Hepatocyte (in vitro differentiated cells): Measurements from ENCODE around the gene PDGFRA. TPM values are rescaled to one million over a fixed set of nuclear protein-coding genes. Genes with fewer than 3 reads are reported as not detected.
"Not testable (repeated sequence)": the region's sequence is repeated elsewhere in the genome, so short reads cannot be mapped to it uniquely, and the experiment has no call there.

Experiments used
- DNase-seq: peaks from one replicate; pipeline ENCODE4 v3.0.0-alpha.2; 2016; ENCODE audit warnings: low spot score
- H2AFZ ChIP-seq: fragments of 200-600 bp; sonication (generic); 2 replicates; pipeline ENCODE4 v1.6.0; 2016; ENCODE audit warnings: antibody characterized with exemption, mild to moderate bottlenecking
- H3K27ac ChIP-seq: fragments of 200-600 bp; sonication (generic); 2 replicates; pipeline ENCODE4 v1.5.1; 2016; ENCODE audit warnings: mild to moderate bottlenecking
- H3K27me3 ChIP-seq: fragments of 200-600 bp; sonication (generic); 2 replicates; pipeline ENCODE4 v1.6.1; 2016
- H3K36me3 ChIP-seq: fragments of 200-600 bp; sonication (generic); replicated peaks from 2 replicates; pipeline ENCODE4 v1.5.1; 2016; ENCODE audit warnings: low read depth; ENCODE audit not compliant: insufficient read depth
- H3K4me1 ChIP-seq: fragments of 200-600 bp; sonication (generic); 2 replicates; pipeline ENCODE4 v1.5.1; 2016; ENCODE audit warnings: mild to moderate bottlenecking, moderate library complexity; ENCODE audit not compliant: insufficient read depth
- H3K4me2 ChIP-seq: fragments of 200-600 bp; sonication (generic); 2 replicates; pipeline ENCODE4 v1.6.0; 2016
- H3K4me3 ChIP-seq: fragments of 200-600 bp; sonication (generic); 2 replicates; pipeline ENCODE4 v1.5.1; 2016; ENCODE audit warnings: mild to moderate bottlenecking
- H3K79me2 ChIP-seq: fragments of 200-600 bp; sonication (generic); 2 replicates; pipeline ENCODE4 v1.6.0; 2017; ENCODE audit warnings: mild to moderate bottlenecking
- H3K9me2 ChIP-seq: fragments of 200-600 bp; sonication (generic); replicated peaks from 2 replicates; pipeline ENCODE4 v1.6.0; 2017; ENCODE audit warnings: mild to moderate bottlenecking; ENCODE audit not compliant: insufficient read depth
- H3K9me3 ChIP-seq: fragments of 200-600 bp; sonication (generic); 2 replicates; pipeline ENCODE4 v1.5.1; 2016; ENCODE audit warnings: low read depth, mild to moderate bottlenecking
- H4K20me1 ChIP-seq: fragments of 200-600 bp; sonication (generic); 2 replicates; pipeline ENCODE4 v1.6.0; 2016; ENCODE audit warnings: mild to moderate bottlenecking; ENCODE audit not compliant: insufficient read depth, poor library complexity, severe bottlenecking
- CTCF ChIP-seq: fragments of 200-600 bp; sonication (generic); IDR thresholded peaks from 2 replicates; pipeline ENCODE4 v1.5.1; 2016; ENCODE audit warnings: antibody characterized with exemption, mild to moderate bottlenecking; ENCODE audit not compliant: poor library complexity
- EZH2 ChIP-seq: fragments of 200-600 bp; sonication (generic); IDR thresholded peaks from 2 replicates; pipeline ENCODE4 v1.6.1; 2016; ENCODE audit warnings: antibody characterized with exemption, mild to moderate bottlenecking, borderline replicate concordance
- EZH2phosphoT487 ChIP-seq: fragments of 200-600 bp; sonication (generic); IDR thresholded peaks from one replicate; pipeline ENCODE4 v1.6.1; 2018; ENCODE audit warnings: antibody characterized with exemption, mild to moderate bottlenecking, low read depth, moderate library complexity; ENCODE audit not compliant: unreplicated experiment, severe bottlenecking
- WGBS: methylation state at CpG from one replicate; pipeline ENCODE4 v1.1.6; 2016; ENCODE audit warnings: low lambda C conversion rate; ENCODE audit errors: missing lambda C conversion rate; 5-methylcytosine and 5-hydroxymethylcytosine counted together
- polyA plus RNA-seq: library from polyadenylated mRNA; unstranded; fragments of >200 nt; fragmentation: Nextera tagmentation; extraction: Ambion mirVana; gene quantifications from 2 replicates; pipeline ENCODE4 v1.2.1, GENCODE V29; 2016
- total RNA-seq: library from RNA; depleted of rRNA; stranded (reverse); fragments of >200 nt; gene quantifications from 2 replicates; pipeline ENCODE4 v1.2.3, GENCODE V29; 2014

PDGFRA gene
- total and polyA plus RNA-seq, 2 experiments from 2014 or later, result 36.3 to 117 TPM

GRCh38 chr4:54237770-54238169, 8.7 kb downstream of the PDGFRA start:
- Histone ChIP-seq H2AFZ (no peak overlapping the region), H3K36me3 (no peaks in the 10 kb centered on the region), H3K79me2 (peaks cover 89% of the 10 kb centered on the region), H3K4me2 (no peak overlapping the region), H3K4me1 (peaks cover 3% of the 10 kb centered on the region), H3K27me3 (no peaks in the 10 kb centered on the region), H3K9me2 (no peaks in the 10 kb centered on the region), H3K4me3 (no peak overlapping the region), H3K9me3 (peaks cover 8% of the 10 kb centered on the region), H3K27ac (no peak overlapping the region), H4K20me1 (peaks cover 62% of the 10 kb centered on the region)
- WGBS, result 87% methylated on average over 2 of the region's 2 CpGs
- TF ChIP-seq CTCF (no peak), EZH2phosphoT487 (no peak), EZH2 (no peak)
- DNase-seq, result no peak

DNA sequence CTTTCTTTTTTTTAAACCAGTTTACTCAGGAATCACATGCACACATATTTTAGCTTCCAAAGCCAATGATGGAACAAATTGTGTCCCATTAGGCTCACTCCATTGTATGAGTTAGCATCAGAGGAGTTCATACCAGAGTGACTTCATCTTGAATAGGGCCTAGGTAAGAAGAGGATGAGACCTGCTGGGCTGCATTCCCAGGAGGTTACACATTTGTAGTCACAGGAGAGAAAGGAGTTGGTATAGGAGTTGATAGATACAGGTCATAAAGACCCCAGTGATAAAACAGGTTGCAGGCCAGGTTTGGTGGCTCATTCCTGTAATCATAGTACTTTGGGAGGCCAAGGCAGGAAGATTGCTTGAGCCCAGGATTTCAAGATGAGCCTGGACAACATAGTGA, 9.3 kb downstream of the PDGFRA start:
- Histone ChIP-seq H3K36me3 (no peaks in the 10 kb centered on the region), H3K4me1 (peaks cover 3% of the 10 kb centered on the region), H3K4me3 (no peak overlapping the region), H3K27me3 (no peaks in the 10 kb centered on the region), H3K79me2 (peaks cover 95% of the 10 kb centered on the region), H3K27ac (no peak overlapping the region), H2AFZ (no peak overlapping the region), H3K9me2 (no peaks in the 10 kb centered on the region), H4K20me1 (peaks cover 62% of the 10 kb centered on the region), H3K4me2 (no peak overlapping the region), H3K9me3 (peaks cover 11% of the 10 kb centered on the region)
- no peak for DNase-seq
- TF ChIP-seq EZH2, result no peak

GRCh38 chr4:54241268-54241823, 12.3 kb downstream of the PDGFRA start:
- peaks cover 11% of the 10 kb centered on the region for H3K9me3 ChIP-seq
- not testable (repeated sequence) for H3K4me2 ChIP-seq, H3K4me3 ChIP-seq, H3K36me3 ChIP-seq, H3K27ac ChIP-seq, H3K4me1 ChIP-seq, H3K9me2 ChIP-seq, DNase-seq, H2AFZ ChIP-seq, H3K27me3 ChIP-seq
- peaks cover 43% of the 10 kb centered on the region for H4K20me1 ChIP-seq
- WGBS, result 93% methylated on average over 3 of the region's 3 CpGs
- peaks cover 85% of the 10 kb centered on the region for H3K79me2 ChIP-seq

- H3K9me2 ChIP-seq, H2AFZ ChIP-seq, H3K4me3 ChIP-seq, H3K27me3 ChIP-seq, H3K4me1 ChIP-seq, DNase-seq, H3K36me3 ChIP-seq, H3K4me2 ChIP-seq, H3K27ac ChIP-seq: not testable (repeated sequence)
- peaks cover 11% of the 10 kb centered on the region for H3K9me3 ChIP-seq
- H3K79me2 ChIP-seq, result peaks cover 63% of the 10 kb centered on the region
- H4K20me1 ChIP-seq, result peaks cover 24% of the 10 kb centered on the region
- WGBS, result 98% methylated on average over 15 of the region's 15 CpGs
Observed at GRCh38 chr4:54243541-54243940, 14.4 kb downstream of the PDGFRA start.

GRCh38 chr4:54252312-54252711, 23.2 kb downstream of the PDGFRA start:
- H2AFZ ChIP-seq, H3K27ac ChIP-seq, H3K4me2 ChIP-seq, H3K4me1 ChIP-seq, H3K4me3 ChIP-seq, H3K36me3 ChIP-seq, H3K9me3 ChIP-seq, H3K27me3 ChIP-seq, DNase-seq, H3K9me2 ChIP-seq: not testable (repeated sequence)
- WGBS, result 94% methylated on average over 1 of the region's 1 CpG
- Histone ChIP-seq H3K79me2 (peaks cover 75% of the 10 kb centered on the region), H4K20me1 (peaks cover 54% of the 10 kb centered on the region)
